HG03066 (cell line): ENCODE data around the gene ADORA1.

Experiments
- ATAC-seq: cut with Tn5 transposase; IDR thresholded peaks from one replicate; pipeline ENCODE4 v1.9.1; 2021; ENCODE audit warnings: low read depth; ENCODE audit not compliant: unreplicated experiment

ADORA1 gene

DNA sequence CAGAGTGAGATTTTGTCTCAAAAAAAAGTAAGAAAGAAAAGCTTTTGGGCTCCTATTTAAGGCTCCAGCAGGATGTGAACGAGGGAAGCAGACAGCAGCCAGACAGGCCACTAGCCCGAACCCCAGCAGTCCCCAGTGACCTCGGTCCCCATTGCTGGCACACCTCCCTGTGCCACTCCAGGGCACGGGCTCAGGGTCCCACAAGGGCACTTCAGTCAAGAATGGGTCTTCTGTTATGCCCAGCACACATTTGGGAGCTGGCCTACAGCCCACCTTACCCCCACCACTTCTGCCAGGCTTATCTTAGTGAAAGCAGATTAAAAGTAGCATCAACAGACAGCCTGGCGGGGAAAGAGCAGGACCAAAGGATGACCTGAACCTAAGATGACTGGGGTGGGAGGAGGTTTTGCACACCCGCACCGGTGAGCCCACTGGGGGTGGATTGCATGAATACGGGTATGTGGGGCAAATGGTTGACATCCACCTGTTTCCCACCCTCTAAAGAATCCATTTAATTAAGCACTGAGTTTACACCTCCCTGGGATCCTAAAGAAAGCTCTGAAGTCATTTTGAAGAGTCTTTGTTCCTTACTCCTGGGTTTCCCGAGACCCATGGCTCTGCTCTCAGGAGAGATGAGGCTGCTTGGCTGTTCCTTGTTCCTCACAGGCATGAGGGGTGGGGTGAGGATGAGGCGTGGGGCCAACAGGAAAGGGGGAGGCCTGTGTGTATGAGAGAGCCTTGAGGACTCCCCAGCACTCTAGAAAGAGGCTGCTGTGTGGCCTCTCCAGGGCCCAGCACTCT, 54.3 kb downstream of the ADORA1 start:
- ATAC-seq = no peak

DNA sequence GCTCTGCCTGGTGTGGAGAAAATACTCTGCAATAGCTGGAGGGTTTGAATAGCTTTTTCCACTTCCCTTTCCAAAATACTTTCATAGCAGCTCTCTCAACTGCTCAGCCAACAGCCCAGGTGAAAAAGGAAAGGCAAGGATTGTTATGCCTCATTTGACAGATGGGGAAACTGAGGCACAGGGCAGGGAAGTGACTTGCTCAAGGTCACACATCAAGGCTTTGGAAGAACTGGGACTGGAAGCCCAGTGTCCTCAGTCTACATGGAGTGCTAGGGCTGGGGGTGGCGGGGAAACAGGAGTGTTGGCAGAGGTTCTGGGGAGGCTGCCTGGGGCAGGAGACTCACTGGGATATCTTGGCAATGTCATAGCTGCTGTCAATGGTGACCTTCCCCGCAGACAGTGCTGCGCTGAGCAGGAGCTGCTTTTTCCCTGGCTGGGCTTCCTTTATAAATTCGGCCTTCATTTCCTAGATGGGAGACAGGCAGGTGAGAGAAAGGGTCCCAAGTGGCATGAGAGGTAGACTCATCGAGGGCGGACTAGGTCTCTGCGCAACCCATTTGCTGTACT, 54.9 kb downstream of the ADORA1 start:
- ATAC-seq = no peak

DNA sequence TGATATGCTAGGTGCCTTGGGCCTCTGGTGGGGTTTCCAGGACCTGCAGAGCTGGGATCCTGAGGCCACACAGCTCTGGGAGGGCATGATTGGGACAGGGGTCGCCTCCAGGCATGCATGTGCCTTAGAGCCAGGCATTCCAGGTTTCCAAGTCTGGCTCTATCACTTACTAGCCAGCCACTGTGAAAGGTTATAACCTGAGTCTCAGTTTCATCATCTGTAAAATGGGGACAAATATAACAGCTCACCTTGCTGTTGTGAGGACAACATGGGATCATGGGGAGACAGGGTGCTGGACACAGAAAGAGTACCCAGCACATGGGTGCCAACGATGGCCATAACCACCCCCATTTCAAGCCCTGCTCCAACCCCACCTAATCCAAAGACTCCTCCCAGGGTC, 56.3 kb downstream of the ADORA1 start:
- ATAC-seq = no peak

DNA sequence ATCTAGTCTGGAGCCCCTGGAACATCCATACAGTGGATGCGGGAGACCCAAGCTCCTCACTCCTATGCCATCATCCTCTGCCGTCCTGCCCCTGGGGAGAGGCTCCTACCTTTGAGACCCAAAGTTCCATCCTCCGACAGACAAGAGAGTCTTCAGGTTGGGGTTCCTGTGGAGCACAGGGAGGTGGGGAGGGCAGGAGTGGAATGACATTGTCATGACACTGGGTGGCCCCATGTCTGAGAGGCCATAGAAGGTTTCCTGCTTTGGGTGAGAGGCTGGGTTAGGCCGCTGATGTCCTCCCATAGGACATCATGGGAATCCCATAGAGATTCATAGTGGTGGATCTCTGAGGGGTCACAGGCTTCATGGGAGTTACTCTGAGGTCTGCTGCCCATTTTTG, 56.9 kb downstream of the ADORA1 start:
- ATAC-seq = no peak

DNA sequence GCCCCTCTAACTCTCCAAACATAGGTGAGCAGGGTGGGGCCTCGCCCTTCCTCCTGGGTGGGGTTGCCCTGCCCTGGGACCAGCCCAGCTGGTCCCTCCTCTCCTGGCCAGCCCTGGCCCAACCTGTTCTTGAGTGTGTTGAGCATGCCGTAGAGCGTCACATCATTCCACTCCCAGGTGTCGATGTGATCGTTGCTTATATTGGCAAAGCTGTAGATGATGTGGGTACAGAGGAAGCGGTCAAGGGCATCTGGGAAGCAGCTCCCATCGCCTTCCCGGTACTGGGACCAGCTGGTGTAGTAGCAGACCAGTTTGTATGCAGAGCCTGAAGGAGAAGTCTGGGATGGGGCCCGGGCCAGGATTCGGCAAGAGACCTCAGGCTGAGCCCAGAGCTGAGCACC, 57.5 kb downstream of the ADORA1 start:
- ATAC-seq = no peak

DNA sequence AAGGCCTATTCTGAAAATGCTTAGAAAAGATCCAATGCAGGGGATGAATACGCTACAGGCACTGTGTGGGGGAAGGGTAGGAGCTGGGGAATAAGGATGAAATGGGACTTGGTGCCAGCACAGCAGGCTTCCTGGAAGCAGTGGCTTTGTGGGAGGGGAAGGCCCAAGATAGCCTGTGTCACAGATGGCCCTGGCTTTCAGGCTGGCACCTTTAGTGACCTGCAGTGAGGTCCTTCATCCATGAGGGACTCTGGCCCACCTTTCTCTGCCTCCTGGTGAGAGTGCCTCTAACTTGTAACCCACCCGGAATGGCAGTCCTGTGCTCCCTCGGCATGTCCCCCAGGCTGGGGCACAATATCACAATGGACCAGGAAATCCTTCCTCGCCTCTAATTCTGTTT, 58.1 kb downstream of the ADORA1 start:
- no peak for ATAC-seq

DNA sequence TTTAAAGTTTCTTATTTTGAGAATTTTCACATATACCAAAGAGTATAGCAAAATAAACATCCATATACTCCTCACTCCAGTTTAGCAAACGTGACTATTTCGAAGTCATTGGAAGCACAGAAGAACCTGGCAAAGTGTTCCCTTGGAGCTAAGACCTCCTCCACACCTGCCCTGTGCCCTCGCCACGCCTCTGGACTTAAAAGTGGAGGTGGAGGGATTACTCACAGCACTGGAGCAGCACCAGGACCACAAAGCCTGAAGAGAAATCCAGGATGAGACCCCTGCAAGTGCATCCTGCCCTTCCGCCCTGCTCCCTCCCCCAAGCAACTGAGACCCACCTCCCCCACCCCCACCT, 58.5 kb downstream of the ADORA1 start:
- ATAC-seq = no peak

DNA sequence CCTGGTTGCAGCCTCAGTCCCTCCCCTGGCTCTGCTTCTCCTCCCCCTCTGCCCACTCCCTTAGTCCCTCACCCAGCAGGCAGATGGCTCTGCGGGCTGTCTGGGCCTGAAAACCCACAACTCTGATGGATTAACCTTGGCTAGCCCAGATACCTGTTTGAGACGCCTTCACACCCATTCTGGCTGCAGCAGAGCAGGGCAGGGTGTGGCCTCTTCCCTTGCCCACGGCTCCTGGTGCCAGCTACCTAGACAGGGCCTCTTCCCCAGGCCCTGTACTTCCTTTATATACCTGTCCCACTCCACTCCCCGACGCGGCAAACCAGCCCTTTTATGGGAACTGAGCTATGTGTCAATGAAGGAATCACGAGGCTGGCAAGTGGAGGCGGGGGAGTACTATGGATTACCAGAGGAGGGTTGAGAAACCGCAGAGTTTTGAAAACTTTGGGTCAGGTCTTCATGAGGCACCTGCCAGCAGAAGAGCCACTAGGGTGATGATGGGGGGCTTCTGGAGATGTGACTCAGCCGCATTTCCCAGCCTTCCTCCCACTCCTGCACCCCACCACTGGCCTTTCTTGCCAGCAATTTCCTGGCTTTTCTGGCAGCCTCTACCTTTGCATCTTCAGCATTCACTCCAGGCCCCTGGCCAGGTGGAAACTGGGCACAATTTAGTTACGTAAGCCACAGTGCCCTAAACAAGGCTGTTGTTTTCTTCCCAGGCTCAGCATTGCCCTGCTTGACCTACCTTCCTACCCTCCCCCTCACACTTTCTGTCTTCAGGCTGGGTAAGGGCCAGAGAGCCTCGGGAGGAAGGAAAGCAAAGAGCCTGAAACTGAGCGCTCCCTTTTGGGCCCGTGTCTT, 59.1 kb downstream of the ADORA1 start, which contains the start of gene CHI3L1:
CHI3L1 (minus strand) TSS at position 259 of the 858 bp plus-strand sequence; CDS start at position 178, 81 bp downstream.
- no peak for ATAC-seq

DNA sequence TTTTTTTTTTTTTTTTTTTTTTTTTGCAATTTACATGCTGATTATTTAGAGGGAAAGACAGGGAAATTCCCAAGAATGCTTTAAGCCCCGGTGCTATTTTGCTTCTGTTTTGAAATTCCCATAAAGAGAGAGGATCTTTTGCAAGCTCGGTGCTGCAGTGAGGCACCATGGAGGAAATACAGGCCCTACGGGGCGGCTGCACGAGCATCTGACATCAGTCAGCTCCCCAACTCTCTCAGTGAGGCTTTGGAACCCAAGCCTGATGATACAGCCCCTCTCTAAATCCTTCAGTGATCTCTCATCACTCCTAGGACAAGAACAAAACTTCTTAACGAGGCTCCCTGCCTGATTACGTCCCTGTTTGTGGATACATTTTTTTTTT, 59.8 kb downstream of the ADORA1 start:
- ATAC-seq = no peak

DNA sequence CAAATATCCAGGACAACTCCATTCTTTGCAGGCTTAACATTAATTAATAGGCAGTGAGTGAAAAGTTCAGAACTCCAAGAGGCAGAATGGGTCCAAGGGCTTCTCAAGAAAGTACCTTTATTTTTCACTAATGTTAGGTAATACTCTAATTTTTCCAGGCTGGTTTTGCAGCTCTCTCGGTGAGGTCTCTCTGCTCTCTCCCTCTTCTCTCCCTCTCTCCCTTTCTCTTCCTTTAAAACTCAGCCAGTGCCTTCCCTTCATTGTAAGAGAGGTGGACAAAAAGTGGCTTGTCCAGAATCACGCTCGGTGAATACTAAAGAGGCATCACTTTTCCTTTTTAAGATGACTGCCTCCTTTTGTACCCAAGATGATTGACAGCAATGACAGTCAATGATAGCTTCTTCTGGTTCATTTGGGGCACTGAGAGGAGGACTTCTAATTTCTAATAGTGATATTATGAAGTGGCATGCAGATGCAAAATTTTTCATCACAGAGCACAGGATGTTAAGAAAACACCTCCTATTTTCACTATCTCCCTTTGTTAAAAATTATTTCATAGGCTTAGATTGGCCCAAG, 60.3 kb downstream of the ADORA1 start:
- ATAC-seq = no peak

DNA sequence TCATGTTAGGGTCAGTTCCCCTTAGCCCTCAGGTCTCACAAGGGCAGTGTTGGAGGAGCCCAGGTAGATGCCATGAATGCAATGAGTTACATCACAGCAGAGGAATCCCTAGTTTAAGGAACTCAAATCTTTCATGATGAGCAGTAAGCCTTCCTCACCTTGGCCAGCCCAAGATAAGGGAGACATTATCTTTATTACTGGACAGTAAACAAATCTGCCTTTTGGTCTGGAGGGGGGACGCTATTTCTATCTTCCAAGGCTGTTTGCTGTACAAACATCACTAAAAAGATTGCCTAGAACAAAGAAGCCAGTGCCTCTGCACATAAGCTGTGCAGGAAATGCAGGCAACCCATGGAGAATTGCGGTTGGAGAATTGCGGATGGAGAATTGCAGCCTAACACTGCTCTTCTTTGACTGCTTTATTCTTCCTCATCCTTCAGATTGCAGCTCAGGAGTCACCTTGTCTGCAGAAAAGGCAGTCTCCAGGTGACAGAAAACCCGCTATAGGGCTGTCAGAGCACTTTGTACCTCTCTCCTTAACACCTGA, 61.2 kb downstream of the ADORA1 start:
- ATAC-seq = no peak

DNA sequence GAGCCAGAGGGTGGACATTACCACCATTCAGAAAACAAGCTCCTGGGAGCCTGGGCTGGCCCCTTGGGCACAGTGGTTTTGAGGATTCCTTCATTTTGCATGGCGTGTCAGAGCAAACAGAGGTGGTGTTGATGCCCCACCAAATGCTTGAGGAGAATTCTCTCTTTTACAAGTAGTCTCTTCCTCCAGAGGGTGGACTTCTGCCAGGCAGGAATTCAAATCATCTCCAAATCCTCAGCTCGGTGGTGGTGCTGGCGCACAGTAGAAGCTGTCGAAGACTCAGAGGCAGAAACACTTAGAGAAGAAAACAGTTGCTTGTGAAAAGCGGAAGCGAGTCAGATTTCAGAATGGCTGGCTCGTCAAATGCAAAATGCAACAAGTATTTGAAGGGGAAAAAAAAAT, 62.4 kb downstream of the ADORA1 start:
- no peak for ATAC-seq

DNA sequence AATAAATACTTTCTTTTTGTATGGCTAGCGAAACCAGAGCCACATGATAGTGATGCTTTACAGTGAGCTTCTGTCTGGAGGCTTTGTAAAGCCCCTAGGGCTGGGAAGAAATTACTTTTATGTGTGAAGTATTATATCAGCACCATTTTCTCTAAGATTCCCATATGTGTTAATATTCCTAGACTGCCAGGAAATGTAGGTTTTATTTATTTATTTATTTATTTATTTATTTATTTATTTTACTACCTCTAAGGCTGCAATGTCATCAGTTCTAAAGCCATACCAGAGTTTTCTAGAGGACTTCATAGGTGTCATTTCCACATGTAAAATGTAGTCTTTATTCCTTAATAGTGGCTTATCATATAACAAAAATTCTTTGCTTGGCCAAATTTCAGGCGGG, 63.4 kb downstream of the ADORA1 start:
- no peak for ATAC-seq

DNA sequence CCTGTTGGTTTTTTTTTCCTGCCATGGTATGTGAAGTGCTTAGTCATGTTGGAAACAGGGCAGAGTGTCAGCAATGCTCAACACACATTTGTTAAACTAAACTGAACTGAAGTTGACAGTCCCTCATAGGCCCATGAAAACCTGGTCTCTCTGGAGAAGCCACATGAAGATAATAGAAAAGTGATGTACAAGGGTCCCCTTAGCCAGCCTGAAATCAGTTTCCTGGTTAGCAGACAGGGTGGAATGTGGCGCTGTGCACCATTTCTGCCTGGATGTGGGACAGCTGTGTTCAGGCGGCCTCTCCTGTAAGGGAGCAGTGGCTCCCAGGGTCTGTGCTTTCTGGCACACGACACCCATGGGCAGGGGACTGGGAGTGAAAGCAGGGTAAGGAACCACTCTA, 68.8 kb downstream of the ADORA1 start:
- no peak for ATAC-seq

DNA sequence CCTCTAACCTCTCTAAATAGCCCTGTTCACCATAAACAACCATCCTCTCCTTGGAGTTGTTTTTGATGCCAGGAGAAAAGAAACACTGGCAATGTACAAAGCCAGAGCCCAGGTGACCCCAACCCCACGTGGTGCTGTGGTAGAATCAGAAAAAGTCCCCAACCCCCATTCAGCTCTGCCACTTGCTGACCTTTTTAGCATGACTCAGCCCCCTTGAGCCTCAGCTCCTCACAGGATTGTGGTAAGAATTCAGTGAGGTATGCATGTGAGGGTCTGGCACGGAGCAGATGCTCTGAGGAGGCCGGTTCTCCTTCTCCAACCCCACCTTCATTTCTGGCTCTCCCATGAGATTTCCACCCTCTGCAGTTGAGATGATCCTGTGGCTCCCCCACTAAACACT, 70.1 kb downstream of the ADORA1 start:
- no peak for ATAC-seq

DNA sequence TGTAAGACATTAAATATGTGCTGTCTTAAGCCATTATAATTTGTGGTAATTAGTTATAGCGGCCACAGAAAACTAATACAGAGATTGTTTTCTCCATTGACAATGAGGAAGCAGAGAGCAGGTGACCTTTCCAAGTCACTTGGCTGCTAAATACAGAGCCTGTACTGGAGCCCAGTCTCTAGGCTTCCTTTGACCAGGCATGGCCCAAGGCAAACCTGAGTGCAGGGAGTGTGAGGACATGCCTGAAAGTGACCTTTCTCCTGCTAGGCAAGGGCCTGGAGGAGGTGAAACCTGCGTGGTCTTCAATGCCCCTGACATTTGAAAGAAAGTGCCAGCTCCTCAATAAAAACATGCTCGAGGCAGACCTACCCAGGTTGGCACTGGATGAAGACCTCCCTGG, 71.5 kb downstream of the ADORA1 start:
- ATAC-seq = no peak

DNA sequence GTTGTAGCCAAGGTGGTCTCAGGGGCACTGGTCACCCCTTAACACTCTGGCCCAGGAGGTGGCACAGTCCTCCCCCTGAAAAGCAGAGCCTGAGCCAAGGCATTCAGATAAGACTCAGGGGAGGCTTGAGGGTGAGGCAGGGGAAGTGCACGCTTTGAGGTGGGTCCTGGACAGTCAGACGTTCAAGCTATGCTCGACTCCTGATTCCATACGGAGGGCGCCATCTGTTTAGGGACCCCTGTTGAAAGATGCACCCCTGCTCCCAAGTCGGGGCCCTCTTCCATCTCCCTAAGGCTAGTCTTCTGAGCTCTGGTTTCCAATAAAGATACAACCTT, 71.9 kb downstream of the ADORA1 start:
- ATAC-seq = no peak

DNA sequence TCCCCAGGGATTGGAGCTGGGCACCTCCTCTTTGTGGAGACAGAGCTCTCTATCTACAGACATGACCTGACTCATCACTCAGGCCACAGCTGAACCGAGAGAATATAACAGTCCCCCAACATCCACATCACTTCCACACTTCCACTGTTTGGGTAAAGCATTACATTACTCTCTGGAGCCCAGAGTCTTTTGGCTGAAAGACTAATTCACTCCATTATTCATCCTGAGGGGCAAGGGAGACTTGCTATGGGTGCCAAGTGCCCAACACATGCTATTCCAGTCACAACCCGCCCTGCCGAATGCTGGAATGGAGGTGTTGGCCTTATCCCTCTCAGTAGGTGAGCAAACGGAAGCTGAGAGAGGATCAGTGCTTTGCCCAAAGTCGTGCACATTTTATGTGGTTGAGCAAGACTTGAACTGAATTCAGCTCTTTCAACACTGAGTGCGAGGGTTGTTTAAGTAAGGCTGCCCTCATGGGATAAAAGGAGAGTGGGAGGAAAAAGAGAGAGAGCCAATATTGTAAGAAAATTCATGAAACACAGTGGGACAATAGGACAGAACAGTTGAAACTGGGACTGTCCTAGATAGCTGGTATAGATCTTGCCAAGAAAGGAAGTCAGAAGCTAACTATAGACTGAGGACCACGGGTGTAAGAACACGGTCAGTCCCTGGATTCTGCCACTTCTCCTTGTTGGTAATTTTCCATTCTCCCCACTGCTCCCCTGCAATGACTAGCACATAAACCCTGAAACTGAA, 72.5 kb downstream of the ADORA1 start:
- no peak for ATAC-seq

DNA sequence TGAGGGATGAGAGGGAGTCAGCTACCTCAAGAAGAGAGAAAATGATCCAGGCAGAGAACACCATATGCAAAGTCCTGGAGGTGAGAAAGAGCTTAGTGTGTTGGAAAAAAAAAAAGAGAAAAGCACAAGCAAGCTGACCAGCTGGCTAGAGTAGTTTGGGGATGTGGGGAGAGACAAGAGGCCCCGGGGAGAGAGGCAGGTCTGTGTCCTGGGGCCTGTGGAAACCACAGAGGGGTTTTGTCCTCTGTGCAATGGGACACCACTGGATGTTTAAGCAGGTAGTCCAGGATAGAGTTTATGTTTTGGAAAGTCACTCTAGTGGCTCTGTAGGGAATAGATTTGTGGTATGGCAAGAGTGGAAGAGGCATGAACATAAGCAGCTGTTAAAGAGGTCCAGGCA, 73.4 kb downstream of the ADORA1 start:
- no peak for ATAC-seq

DNA sequence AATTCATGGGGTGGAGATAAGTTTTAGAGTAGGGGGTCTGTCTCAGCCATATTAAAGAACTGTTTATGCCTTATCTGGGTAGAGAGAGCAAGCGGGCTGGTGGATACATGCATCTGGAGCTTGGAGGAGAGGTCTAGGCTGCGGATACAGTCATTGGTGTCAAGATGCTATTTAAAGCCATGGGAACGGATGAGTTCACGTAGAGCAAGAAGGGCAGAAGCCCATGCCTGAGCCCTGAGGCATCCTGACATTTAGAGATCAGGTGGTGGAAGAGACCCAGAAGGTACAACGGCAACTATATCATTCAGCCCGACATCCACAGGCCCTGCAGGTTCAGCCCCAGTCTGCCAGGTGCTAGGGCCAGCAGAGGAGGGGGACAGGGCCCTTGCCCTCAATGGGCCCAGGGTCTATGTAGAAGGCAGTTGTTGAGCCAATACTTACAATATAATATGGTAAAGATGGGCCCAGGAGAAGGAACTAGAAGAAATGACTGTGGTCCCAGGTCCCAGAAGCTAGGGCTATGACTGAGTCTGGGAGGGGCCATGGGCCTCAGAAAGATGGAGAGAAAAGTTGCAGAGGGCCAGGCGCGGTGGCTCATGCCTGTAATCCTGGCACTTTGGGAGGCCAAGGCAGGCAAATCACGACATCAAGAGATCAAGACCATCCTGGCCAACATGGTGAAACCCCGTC, 74.1 kb downstream of the ADORA1 start:
- no peak for ATAC-seq
